GM18499 (cell line): ENCODE measurements around the gene TSPEAR.

Source experiments
- ATAC-seq: cut with Tn5 transposase; IDR thresholded peaks from one replicate; pipeline ENCODE4 v1.9.1; 2021; ENCODE audit warnings: moderate number of reproducible peaks; ENCODE audit not compliant: insufficient read depth, unreplicated experiment

TSPEAR gene

DNA sequence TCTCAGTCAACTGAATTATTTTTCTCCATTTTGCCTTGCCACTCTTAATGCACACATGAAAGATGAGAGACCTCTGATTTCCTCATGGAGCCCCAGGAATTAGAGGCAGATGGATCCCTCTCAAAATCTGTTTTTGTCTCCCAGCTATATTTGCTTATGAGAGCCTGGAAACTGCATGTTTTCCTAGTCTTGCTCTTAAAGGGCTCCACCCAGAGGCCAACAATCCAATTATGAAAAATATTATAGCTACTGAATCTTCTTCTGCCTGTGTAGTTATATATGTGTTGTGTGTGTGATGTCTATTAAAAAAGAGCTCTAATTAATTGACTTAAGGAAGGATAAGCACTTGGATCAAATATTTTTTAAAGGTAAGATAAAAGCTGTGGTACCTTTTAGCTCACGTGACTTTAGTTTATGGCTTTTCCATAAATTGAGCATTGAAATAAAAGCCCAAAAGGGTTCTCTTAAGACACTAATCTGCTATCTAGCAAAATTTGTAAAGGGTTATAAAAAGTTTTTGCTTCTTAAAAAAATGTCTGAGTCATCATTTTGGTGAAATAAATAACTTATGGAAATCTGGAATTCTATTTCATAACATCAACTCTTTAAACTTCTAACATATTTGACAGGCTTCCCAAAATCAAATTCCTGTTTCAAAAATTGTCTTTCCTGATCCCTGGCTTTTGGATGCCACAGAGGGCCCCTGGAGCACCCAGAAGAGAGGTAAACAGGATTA lies 31.2 kb upstream of the TSPEAR start:
- ATAC-seq: no peak

DNA sequence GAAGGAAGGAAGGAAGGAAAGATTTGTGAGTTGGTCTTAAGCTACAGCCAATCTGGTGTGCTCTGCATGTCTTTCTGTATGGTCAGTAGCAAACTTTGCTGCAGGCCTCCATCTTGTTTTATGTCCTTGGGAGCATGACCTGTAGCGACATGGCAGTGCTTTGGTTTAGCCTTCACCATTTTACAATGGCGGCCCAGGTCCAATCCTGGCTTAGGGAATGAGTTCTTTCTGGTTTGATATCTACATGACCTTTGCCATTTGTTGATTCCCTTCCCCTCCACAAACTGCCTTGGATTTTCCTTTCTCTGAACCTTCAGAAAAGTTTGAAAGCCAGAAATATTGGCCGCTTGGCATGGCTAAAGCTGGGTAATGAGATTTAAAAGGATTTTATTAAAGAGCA lies 30.5 kb upstream of the TSPEAR start:
- ATAC-seq: no peak

DNA sequence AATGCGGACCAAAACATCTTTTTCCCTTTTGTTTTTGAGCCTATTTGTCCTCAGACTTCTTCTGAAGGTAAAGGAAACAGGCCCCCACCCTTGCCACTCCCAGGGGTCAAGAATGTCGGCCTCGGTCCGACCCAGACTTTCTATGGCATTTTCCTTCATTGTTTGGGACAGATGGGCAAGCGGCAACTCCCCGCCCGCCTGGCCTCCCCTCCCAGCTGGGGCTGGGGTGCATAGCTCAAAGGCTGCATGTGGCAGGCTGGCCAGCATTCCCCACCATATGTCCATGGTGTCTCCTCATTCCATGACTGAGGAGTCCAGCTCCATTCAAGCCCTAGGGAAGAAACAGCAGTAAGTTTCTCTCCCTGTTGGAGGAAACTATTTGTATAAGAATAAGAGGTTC lies 29.4 kb upstream of the TSPEAR start:
- ATAC-seq: no peak

GRCh38 chr21:44739316-44739715 lies 27.9 kb upstream of the TSPEAR start:
- no peak for ATAC-seq

GRCh38 chr21:44738621-44739020 lies 27.2 kb upstream of the TSPEAR start:
- ATAC-seq: no peak

GRCh38 chr21:44737706-44738354 lies 26.5 kb upstream of the TSPEAR start:
- ATAC-seq: no peak

DNA sequence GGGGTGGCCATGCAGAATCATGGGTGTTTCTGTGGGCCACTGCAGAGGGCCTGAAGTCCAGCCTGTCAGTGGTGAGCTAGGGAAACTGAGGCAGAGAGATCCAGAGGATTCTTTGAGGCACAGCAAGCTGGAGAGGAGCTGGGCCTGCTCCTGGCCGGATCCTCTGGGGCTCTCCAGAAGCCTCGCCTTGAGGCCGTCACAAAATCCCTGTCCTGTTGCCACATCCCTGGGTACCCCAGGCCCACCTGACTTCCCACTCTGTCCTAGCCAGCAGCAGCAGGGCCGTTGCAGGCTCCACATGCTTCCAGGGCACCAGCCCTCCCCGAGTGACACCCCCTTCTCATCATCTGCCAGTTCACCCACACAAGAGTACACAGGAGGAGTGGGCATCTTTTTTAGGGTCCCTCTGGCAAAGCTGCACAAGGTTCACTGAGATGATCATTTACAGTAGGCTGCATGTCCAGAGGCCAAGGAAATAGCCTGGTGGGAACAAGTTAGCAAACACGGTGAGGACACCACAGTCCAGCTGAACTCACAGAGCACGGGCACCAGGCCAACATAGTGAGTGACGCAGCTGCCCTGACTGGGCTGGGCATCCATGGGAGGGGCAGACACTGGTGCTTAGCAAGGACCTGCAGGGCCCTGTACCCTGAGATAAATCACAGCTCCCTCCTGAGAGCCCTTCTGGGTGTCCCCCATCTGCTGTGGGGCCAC lies 25.1 kb upstream of the TSPEAR start:
- no peak for ATAC-seq

GRCh38 chr21:44735821-44736220 lies 24.4 kb upstream of the TSPEAR start:
- no peak for ATAC-seq

DNA sequence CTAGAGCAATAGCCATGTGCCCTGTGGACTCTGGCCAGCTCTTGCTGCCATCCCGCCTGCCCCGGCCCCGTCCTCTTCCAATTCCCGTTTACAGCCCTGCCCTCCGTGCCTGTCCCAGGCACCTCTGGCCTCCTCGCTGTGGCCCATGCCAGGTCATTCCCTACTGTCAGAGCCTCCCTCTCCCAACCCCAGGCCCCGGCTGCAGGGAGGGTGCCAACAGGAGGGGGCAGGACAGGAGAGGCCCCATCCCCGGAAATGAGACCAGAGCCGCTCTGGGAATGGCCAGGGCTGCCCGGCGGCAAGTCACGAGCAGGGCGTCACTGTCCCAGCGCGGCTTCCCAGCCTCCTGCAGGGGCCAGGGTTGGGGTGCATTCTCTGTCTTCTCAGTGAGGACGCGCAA lies 23.5 kb upstream of the TSPEAR start:
- no peak for ATAC-seq

DNA sequence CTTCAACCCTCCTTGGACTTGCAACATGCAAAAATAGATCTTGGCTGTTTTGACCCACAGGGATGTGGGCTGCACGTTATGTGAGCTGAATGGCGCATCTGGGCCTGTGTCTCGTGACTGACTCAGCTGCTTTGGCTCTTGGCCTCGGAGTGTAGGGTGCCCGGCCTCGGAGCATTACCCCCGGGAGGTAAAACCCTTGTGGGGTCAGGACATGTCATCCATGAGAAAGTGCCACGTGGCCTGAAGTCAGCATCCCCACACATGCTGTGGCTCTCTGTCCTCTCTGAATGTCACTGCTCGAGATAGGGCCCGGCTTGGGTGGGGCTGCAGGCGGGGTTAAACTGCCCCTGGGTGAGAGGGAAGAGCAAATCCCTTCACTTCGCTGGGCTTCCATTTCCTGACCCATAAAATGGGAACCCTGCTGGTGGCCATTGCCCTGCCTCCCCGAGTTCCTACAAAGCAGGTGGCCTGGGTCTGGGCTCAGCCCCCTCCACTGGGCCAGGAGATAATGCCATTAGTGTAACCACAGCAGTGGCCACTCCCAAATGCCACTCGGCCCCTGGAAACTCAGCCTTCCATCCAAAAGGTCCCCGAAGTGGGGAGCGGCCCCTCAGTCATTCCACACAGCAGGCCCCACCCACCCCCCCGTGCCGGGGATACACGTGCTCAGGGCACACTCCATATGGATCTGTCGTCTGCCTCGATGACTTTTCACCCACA lies 22.8 kb upstream of the TSPEAR start:
- no peak for ATAC-seq

DNA sequence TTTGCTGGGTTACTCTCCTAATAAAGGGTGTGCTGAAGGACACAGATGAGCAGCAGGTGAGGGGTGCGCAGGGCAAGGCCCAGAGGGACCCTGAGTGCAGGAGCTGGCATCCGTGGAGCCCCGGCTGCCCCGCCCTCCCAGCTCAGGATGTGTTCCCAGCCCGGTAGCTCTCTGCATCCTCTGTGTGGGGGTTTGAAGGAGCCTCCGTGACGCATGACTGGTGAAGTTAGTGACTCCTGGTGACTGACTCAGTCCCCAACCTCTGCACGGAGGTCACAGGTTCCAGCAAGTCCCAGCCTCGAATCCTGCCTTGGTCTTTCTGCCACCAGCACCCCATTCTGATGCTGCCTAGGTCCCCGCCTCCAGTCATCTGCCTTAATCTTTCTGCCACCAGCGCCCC lies 21.6 kb upstream of the TSPEAR start:
- no peak for ATAC-seq

DNA sequence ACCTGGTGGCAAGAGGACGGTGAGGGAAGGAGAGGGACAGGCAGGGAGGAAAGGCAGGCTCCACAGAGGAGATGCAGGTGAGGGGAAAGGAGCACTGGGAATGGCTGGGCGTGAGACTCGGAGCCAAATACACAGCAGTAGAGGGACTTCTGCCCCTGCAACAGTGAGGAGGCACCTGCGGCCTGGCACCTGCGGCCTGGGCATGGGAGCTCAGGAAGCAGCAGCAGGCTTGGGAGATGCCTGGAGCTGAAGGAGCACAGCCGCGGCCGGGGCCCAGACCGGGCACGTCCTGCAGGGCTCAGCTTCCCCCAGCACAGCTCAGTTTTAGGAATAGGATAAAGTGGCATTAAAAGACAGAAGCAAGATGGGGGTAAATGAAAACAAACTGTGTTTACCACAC lies 20.9 kb upstream of the TSPEAR start:
- no peak for ATAC-seq

DNA sequence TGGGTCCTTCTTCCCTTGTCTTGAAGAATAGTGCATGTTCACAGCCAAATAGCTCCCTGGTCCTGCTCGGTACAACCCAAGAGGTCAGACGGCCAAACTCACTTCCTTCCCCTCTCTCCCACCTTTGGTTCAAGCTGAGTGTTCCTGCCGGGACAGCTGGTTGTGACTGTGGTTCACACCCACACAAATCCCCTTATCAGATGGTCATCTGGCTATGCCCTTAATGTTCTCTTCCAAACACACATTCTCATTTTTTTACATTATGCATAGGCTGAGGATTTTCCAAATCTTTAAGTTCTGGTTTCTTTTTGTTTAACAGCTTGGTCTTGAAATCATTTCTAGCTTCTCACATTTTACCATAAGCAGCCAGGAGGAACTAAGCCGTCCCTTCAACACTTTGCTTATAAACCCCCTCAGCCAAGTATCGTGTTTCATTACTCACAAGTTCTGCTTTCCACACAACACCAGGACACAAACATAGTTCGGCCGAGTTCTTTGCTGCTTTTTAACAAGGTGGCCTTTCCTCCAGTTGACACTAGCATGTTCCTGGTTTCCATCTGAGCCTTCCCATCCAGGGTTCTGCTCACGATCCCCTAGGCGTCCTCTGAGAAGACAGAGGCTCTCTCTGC lies 19.7 kb upstream of the TSPEAR start:
- no peak for ATAC-seq

- no peak for ATAC-seq
These were observed 18.6 kb upstream of the TSPEAR start for GRCh38 chr21:44730028-44730395.

- no peak for ATAC-seq
These were observed 18.1 kb upstream of the TSPEAR start for GRCh38 chr21:44729336-44730027.

GRCh38 chr21:44728716-44729115 lies 17.3 kb upstream of the TSPEAR start:
- ATAC-seq: no peak

GRCh38 chr21:44727757-44728156 lies 16.4 kb upstream of the TSPEAR start:
- no peak for ATAC-seq

DNA sequence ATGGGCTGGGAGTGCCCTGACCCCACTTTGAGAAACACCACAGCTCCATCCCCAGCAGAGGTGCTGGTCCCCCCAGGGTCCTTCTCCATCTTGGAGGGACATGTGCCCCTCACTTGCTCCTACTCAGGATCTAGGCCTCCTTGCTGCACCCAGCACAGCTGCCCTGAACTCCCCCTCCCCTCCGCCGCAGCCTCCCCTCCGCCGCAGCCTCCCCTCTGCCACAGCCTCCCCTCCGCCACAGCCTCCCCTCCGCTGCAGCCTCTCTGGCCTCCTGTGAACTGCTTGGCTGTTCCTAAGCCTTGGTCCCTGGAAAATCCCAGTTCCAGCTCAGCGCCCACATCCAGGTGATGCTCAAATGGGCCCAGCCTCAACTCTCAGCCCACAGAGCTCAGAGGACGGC lies 15.9 kb upstream of the TSPEAR start:
- no peak for ATAC-seq

- no peak for ATAC-seq
These were observed 15.5 kb upstream of the TSPEAR start for GRCh38 chr21:44726826-44727225.

DNA sequence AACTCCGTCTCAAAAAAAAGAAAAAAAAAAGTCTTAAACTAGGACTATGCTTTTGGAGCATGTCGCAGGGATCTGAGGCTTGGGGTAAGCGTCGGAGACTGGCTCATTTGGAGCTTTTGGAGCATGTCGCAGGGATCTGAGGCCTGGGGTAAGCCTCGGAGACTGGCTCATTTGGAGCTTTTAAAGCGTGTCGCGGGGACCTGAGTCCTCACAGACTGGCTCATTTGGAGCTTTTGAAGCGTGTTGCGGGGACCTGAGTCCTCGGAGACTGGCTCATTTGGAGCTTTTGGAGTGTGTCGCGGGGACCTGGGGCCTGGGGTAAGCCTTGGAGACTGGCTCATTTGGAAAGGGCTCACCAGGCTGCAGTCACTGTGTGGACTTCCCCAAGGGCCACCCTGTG lies 13.6 kb upstream of the TSPEAR start:
- ATAC-seq: no peak
